Hepatocyte (in vitro differentiated cells): ENCODE data around the gene HAUS6.

Experiments used
- CTCF ChIP-seq: fragments of 200-600 bp; sonication (generic); IDR thresholded peaks from 2 replicates; pipeline ENCODE4 v1.5.1; 2016; ENCODE audit warnings: antibody characterized with exemption, mild to moderate bottlenecking; ENCODE audit not compliant: poor library complexity
- EZH2 ChIP-seq: fragments of 200-600 bp; sonication (generic); IDR thresholded peaks from 2 replicates; pipeline ENCODE4 v1.6.1; 2016; ENCODE audit warnings: antibody characterized with exemption, mild to moderate bottlenecking, borderline replicate concordance
- EZH2phosphoT487 ChIP-seq: fragments of 200-600 bp; sonication (generic); IDR thresholded peaks from one replicate; pipeline ENCODE4 v1.6.1; 2018; ENCODE audit warnings: antibody characterized with exemption, mild to moderate bottlenecking, low read depth, moderate library complexity; ENCODE audit not compliant: unreplicated experiment, severe bottlenecking

- TF ChIP-seq CTCF, result no peak
- TF ChIP-seq EZH2, result no peak
- no peak for TF ChIP-seq EZH2phosphoT487
These were observed 11.4 kb upstream of the HAUS6 start for GRCh38 chr9:19113964-19114679.
